AG09319 (cell line): ENCODE measurements around the gene PRAMEF11.
"Not testable (repeated sequence)": the region's sequence is repeated elsewhere in the genome, so short reads cannot be mapped to it uniquely, and the experiment has no call there.

Source experiments
- DNase-seq: peaks from one replicate; pipeline ENCODE4 v3.0.0-alpha.2; 2010; ENCODE audit warnings: low read depth; ENCODE audit errors: extremely low read depth
- TF ChIP-seq, protein P1 (sequence below): IDR thresholded peaks from 2 replicates; pipeline ENCODE4 v1.5.1; 2011; ENCODE audit warnings: low read depth, mild to moderate bottlenecking, inconsistent platforms, low read length, moderate library complexity

Gene PRAMEF11

DNA sequence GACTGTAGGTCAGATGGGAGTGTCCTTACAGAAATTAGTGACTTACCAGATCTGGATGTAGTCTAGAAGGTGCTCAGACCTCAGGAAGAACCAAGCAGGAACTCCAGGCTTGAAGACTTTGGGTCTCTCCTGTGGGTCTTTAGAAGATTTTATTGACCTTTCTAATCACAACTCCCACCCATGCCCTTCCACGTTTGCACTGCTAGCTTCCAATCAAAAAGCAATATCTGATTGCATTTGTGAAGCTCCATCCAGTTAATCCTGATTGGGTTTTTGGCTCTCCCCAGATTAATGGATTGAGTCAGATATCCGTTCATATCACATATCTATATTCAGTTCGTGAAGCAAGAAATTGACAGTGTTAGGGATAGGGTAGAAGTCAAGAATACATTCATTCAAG is at the start of gene PRAMEF11:
Gene PRAMEF11 (minus strand): TSS at position 101 of the 400 bp plus-strand sequence. CDS start 2,621 bp downstream, outside the sequence.
- DNase-seq, result not testable (repeated sequence)

DNA sequence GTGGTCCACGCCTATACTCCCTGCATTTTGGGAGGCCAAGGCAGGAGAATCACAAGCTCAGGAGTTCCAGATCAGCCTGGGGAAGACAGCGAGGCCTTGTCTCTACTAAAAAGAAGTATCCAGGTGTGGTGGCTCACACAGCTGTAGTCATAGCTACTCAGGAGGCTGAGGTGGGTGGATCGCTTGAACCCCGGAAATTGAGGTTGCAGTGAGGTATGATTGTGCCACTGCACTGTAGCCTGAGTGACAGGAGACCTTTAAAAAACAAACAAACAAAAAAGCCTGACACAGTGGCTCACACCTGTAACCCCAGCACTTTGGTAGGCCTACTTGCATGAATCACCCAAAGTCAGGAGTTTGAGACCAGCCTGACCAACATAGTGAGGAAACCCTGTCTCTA is 47.2 kb upstream of the PRAMEF11 start:
- not testable (repeated sequence) for DNase-seq

DNA sequence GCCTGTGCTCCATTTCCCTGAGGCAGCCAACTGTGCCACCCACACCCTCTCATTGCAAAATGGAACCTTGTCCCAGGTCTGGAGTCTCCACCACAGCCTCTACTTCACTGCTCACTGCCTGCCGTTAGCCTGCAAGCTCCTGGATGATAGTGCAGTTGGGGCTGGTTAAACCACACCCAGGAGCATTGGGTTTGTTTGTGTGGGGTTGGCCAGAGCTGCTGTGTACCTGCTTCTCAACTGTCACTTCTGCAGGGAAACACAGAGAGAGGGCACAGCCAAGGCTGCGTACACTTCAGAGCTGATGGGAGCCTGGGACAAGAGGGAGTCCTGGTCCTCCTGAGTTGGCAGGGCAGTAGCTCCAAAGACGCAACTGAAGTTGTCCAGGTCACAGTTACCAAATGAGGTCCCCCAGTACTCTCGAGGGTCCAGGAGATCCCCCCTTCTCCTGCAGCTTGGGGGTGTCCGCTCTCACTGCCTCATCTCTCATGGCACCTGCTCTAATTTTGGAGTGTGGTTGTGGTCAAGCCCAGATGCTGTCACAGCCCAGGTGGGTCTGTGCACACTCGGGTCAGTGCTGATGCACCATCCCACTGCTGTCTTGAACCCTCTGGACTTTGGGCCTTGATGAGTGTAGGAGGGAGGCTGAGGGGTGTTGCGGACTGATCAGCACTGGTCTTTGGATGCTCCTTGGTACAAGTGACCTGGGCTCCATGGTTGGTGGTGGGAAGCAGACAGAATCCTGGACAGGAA is 32.1 kb upstream of the PRAMEF11 start:
- not testable (repeated sequence) for DNase-seq

DNA sequence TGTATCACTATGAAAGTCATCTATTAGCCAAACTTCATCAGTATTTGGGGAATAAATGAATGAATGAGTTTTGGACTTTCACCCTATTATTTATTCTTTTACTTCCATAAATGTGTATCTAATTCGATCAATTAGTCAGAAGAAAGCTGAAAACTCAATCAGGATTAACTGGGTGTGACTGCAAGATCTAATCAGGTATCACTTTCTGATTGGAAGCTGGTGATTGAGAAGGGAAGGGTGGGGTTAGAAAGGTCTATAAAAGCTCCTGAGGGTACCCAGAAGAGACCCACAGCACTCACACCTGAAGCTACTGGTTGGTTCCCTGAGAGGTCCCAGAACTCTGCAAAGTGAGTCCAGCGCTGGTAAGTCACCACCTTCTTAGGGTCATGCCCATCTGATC is 25.6 kb upstream of the PRAMEF11 start, which contains the start of gene PRAMEF2:
Gene PRAMEF2 (plus strand): TSS at position 301 of the 400 bp plus-strand sequence. CDS start 1,924 bp downstream, outside the sequence.
- not testable (repeated sequence) for DNase-seq

DNA sequence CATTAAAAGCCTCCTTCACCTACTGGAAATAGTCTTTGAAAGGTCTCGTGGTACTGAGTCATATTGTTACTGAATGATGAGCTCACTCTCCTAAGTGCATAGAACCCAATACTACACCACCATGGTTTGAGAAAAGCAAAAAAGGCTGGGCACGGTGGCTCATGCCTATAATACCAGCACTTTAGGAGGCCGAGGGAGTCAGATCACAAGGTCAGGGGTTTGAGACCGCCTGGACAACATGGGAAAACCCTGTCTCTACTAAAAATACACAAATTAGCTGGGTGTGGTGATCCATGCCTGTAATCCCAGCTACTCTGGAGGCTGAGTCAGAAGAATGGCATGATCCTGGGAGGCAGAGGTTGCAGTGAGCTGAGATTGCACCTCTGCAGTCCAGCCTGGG is 20.6 kb upstream of the PRAMEF11 start:
- TF ChIP-seq, protein P1, sequence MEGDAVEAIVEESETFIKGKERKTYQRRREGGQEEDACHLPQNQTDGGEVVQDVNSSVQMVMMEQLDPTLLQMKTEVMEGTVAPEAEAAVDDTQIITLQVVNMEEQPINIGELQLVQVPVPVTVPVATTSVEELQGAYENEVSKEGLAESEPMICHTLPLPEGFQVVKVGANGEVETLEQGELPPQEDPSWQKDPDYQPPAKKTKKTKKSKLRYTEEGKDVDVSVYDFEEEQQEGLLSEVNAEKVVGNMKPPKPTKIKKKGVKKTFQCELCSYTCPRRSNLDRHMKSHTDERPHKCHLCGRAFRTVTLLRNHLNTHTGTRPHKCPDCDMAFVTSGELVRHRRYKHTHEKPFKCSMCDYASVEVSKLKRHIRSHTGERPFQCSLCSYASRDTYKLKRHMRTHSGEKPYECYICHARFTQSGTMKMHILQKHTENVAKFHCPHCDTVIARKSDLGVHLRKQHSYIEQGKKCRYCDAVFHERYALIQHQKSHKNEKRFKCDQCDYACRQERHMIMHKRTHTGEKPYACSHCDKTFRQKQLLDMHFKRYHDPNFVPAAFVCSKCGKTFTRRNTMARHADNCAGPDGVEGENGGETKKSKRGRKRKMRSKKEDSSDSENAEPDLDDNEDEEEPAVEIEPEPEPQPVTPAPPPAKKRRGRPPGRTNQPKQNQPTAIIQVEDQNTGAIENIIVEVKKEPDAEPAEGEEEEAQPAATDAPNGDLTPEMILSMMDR, result no peak
- DNase-seq, result no peak

DNA sequence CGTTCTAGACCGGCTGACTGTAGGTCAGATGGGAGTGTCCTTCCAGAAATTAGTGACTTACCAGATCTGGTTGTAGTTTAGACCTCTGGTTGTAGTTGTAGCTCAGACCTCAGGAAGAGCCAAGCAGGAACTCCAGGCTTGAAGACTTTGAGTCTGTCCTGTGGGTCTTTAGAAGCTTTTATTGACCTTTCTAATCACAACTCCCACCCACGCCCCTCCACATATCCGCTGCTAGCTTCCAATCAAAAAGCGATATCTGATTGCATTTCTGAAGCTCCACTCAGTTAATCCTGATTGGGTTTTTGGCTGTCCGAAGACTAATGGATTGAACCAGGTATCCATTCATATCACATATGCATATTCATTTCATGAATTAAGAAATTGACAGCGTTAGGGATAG is 17.4 kb upstream of the PRAMEF11 start, which contains the start of gene HNRNPCL1:
Gene HNRNPCL1 (minus strand): TSS at position 101 of the 400 bp plus-strand sequence. CDS start 431 bp downstream, outside the sequence.
- not testable (repeated sequence) for DNase-seq

DNA sequence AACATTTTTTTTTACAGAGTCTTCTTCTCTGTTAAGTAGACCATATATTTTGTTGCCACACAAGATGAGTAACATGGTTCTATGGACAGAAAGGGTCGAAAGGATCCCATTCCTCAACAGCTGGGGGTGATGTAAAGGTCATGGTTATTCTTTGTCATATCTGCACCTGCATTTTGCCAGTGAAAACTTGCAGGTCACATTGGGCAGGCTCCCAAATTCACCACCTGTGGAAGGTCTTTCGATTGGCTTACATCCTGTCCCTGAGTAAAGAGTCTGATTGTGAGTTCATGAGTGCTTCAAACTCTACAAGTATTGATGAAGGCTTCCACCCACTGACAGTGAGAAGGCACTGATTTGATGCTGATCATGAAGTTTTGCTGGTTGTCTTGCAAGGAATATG is 2.0 kb upstream of the PRAMEF11 start:
- DNase-seq, result not testable (repeated sequence)

DNA sequence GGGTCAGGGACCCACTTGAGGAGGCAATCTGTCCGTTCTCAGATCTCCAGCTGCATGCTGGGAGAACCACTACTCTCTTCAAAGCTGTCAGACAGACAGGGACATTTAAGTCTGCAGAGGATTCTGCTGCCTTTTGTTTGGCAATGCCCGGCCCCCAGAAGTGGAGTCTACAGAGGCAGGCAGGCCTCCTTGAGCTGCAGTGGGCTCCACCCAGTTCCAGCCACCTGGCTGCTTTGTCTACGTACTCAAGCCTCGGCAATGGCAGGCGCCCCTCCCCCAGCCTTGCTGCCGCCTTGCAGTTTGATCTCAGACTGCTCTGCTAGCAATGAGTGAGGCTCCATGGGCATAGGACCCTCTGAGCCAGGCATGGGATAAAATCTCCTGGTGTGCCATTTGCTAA is 12.1 kb downstream of the PRAMEF11 start:
- DNase-seq, result not testable (repeated sequence)

DNA sequence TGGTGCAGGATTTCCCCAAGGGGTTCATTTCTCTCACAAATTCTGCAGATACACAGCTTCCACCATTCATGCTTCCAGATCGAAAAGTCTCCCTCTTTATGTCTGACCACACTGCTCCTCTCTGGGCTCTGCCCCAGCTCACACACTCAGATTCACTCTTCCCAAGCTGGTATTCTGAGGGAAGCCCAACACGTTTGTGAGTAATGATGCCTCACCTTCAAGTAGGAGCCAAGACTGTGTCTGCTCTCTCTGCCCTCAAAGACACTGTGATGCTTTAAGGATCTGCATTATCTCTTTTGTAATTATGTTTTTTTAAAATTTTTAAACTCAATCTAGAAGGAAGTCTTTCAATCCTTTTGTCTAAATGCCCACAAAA is 19.8 kb downstream of the PRAMEF11 start:
- TF ChIP-seq, protein P1, result no peak
- DNase-seq, result no peak

DNA sequence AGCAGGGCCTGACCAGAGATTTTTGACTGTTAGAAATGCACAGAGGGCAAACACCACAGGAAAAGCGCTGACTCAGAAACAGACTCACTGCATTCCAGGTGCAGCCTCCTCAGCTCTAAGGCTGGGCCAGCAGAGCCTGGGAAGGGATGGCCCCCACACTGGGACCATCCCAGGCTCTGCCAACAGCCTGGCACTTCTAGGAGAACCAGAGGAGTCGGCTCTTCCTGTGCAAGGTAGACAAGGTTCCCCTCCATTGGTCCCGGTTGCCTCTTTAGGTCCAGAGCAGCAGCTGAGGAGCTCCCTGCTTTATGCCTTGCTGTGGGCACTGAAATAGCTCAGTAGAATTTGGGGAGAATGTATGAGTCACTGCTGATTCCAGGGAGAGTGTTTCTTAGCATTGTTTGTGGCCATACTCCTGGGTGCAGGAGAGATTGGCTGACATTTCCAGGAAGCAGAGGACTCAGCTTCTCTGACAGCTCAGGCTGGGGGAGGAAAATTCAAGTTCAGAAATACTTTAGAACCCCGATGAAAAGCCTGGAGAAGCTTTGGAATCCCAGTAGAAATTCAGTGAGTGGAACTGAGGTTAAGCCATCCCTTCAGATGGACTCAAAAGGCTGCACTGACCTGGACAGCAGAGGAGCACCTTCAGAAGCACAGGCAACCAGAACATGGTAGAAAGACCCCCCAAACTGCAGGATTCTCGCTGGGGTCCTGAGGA is 20.4 kb downstream of the PRAMEF11 start:
- DNase-seq, result no peak
- TF ChIP-seq, protein P1, result no peak

DNA sequence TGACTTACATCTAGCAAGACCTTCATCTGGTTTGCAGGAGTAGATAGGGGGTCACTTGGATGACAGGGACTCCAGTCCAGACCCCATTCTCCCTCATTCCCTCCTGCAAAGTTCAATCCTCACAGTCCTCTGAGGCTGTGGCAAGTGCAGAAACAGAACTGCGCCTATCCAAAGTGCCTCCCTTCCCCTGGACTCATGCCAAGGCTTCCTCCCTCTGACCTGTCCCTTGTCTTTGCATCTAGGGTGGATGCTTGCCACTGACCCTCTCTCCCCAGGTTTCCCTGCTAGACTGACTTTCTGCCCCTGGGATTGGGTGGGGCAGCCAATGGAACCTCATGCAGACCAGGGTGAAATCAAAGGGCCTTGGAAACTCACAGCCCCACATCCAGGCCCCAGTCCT is 21.3 kb downstream of the PRAMEF11 start:
- TF ChIP-seq, protein P1, result no peak
- no peak for DNase-seq
